ENCODE results near the gene LIN7A. TPM values are rescaled to one million over a fixed set of nuclear protein-coding genes. Genes with fewer than 3 reads are reported as not detected.

Gene LIN7A
- total and polyA plus RNA-seq, 4 donors, result 6.0 to 20.6 (median 9.1) TPM

DNA sequence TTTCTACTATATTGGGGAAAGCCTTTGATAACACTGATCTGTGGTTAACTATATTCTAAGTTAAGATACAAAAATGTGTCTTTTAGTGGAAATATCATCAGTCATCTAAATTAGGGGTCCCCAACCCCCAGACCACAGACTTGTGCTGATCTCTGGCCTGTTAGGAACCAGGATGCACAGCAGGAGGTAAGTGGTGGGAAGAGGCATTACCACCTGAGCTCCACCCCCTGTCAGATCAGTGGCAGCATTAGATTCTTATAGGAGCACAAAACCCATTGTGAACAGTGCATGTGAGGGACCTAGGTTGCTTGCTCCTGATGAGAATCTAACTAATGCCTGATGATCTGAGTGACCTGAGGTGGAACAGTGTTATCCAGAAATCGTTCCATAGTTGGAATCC lies 28.3 kb upstream of the LIN7A start:
- Histone ChIP-seq H3K27ac (ENCODE audit: low read depth in 1 of 2, low read length in 2 of 2) (no peak overlapping the region), H3K9ac (ENCODE audit: low read depth in 1 of 2, low read length in 2 of 2) (no peak overlapping the region), H3K27me3 (ENCODE audit: control insufficient read depth in 4 of 4, insufficient read depth in 4 of 4, low read length in 3 of 4) (no peaks in the 10 kb centered on the region), H3K4me1 (ENCODE audit: control insufficient read depth in 4 of 4, insufficient read depth in 4 of 4, low read length in 3 of 4) (no peaks in the 10 kb centered on the region), H3K36me3 (ENCODE audit: control insufficient read depth in 4 of 4, insufficient read depth in 3 of 4, low read depth in 1 of 4, low read length in 3 of 4) (no peaks in the 10 kb centered on the region), H3K9me3 (ENCODE audit: control insufficient read depth in 4 of 4, low read length in 3 of 4) (no peaks in the 10 kb centered on the region), H3K4me3 (ENCODE audit: low read depth in 1 of 3, low read length in 3 of 3) (no peak overlapping the region)
- DNase-seq (ENCODE audit: low spot score), result no peak
- TF ChIP-seq TAF1 (conservative IDR thresholded peaks at IDR 0.05) (no peak), FOXA2 (IDR thresholded peaks at IDR 0.05) (no peak)
- WGBS, result 74% methylated on average over 1 of the region's 1 CpG

DNA sequence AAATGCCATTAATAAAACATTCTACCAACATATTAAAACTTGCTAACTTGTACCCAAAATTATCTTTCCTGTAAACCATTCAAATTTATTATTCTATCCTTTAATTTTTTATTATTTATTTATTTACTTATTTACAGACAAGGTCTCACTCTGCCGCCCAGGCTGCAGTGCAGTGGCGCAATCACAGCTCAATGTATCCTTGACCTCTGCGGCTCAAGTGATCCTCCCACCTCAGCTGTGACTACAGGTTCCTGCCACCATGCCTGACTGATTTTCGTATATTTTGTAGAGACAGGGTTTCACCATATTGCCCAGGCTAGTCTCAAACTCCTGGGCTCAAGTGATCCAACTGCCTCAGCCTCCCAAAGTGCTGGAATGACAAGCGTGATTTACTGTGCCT lies 20.4 kb upstream of the LIN7A start:
- 85% methylated on average over 5 of the region's 5 CpGs for WGBS
- TF ChIP-seq, protein P1, sequence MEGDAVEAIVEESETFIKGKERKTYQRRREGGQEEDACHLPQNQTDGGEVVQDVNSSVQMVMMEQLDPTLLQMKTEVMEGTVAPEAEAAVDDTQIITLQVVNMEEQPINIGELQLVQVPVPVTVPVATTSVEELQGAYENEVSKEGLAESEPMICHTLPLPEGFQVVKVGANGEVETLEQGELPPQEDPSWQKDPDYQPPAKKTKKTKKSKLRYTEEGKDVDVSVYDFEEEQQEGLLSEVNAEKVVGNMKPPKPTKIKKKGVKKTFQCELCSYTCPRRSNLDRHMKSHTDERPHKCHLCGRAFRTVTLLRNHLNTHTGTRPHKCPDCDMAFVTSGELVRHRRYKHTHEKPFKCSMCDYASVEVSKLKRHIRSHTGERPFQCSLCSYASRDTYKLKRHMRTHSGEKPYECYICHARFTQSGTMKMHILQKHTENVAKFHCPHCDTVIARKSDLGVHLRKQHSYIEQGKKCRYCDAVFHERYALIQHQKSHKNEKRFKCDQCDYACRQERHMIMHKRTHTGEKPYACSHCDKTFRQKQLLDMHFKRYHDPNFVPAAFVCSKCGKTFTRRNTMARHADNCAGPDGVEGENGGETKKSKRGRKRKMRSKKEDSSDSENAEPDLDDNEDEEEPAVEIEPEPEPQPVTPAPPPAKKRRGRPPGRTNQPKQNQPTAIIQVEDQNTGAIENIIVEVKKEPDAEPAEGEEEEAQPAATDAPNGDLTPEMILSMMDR (IDR thresholded peaks at IDR 0.05; ENCODE audit: low read depth, low read length, missing input control), result no peak

DNA sequence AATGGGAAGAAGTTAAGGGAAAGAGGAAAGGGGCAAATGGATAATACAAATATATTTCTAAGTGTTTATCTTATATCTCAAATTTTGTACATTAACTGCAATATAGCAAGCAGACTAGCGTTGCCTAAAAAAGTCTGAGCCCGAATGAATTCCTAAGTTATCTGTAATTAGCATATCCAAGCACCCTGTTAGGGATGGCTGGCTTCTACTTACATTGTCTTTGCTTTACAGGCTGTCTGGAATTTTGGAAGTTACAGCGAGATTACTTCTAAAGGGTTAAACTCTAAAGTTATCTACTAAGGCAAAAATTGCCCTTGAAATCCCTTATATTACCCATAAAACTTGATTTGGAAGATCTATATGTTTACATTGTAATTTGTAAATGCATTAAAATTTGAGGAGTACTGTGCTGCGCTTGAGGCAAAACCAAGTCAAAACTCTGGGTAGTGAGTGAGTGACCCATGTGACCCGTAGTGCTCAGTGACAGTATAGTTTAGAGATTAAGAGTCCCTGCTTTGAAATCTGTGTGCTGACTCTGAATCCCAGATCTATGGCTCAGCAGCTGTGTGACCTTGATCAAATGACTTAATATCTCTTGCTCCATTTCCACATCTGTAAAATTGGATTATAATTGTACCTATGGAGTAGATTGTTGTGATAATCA lies 17.3 kb upstream of the LIN7A start:
- Histone ChIP-seq H3K9ac (ENCODE audit: low read depth in 1 of 2, low read length in 2 of 2) (no peak overlapping the region), H3K27ac (ENCODE audit: low read depth in 1 of 2, low read length in 2 of 2) (no peak overlapping the region), H3K36me3 (ENCODE audit: control insufficient read depth in 4 of 4, insufficient read depth in 3 of 4, low read depth in 1 of 4, low read length in 3 of 4) (no peaks in the 10 kb centered on the region), H3K4me3 (ENCODE audit: low read depth in 1 of 3, low read length in 3 of 3) (no peak overlapping the region), H3K9me3 (ENCODE audit: control insufficient read depth in 4 of 4, low read length in 3 of 4) (no peaks in the 10 kb centered on the region), H3K4me1 (ENCODE audit: control insufficient read depth in 4 of 4, insufficient read depth in 4 of 4, low read length in 3 of 4) (no peaks in the 10 kb centered on the region), H3K27me3 (ENCODE audit: control insufficient read depth in 4 of 4, insufficient read depth in 4 of 4, low read length in 3 of 4) (no peaks in the 10 kb centered on the region)
- no peak for DNase-seq (ENCODE audit: low spot score)
- TF ChIP-seq NR2F2 (IDR thresholded peaks at IDR 0.05) (no peak), YY1 (IDR thresholded peaks at IDR 0.05) (no peak), FOXA1 (IDR thresholded peaks at IDR 0.05) (no peak), SP1 (IDR thresholded peaks at IDR 0.05) (no peak), JUND (IDR thresholded peaks at IDR 0.05) (no peak), HNF4G (IDR thresholded peaks at IDR 0.05) (no peak), FOXA2 (IDR thresholded peaks at IDR 0.05) (no peak)
- TF ChIP-seq, protein P1 (IDR thresholded peaks at IDR 0.05; ENCODE audit: low read depth, low read length, missing input control), result no peak
- TF ChIP-seq, protein P2, sequence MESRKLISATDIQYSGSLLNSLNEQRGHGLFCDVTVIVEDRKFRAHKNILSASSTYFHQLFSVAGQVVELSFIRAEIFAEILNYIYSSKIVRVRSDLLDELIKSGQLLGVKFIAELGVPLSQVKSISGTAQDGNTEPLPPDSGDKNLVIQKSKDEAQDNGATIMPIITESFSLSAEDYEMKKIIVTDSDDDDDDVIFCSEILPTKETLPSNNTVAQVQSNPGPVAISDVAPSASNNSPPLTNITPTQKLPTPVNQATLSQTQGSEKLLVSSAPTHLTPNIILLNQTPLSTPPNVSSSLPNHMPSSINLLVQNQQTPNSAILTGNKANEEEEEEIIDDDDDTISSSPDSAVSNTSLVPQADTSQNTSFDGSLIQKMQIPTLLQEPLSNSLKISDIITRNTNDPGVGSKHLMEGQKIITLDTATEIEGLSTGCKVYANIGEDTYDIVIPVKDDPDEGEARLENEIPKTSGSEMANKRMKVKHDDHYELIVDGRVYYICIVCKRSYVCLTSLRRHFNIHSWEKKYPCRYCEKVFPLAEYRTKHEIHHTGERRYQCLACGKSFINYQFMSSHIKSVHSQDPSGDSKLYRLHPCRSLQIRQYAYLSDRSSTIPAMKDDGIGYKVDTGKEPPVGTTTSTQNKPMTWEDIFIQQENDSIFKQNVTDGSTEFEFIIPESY (IDR thresholded peaks at IDR 0.05), result no peak
- TF ChIP-seq, protein P3, sequence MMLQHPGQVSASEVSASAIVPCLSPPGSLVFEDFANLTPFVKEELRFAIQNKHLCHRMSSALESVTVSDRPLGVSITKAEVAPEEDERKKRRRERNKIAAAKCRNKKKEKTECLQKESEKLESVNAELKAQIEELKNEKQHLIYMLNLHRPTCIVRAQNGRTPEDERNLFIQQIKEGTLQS (IDR thresholded peaks at IDR 0.05), result no peak
- TF ChIP-seq, protein P4, sequence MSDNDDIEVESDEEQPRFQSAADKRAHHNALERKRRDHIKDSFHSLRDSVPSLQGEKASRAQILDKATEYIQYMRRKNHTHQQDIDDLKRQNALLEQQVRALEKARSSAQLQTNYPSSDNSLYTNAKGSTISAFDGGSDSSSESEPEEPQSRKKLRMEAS (IDR thresholded peaks at IDR 0.05), result no peak
- 56% methylated on average over 5 of the region's 5 CpGs for WGBS

More for the DNA sequence above, 20.4 kb upstream of the LIN7A start:
- H3K9me3 ChIP-seq (ENCODE audit: control insufficient read depth in 4 of 4, low read length in 3 of 4), result no peaks in the 10 kb centered on the region
- H3K27ac ChIP-seq (ENCODE audit: low read depth in 1 of 2, low read length in 2 of 2), result no peak overlapping the region
- H3K4me3 ChIP-seq (ENCODE audit: low read depth in 1 of 3, low read length in 3 of 3), result no peak overlapping the region
- no peaks in the 10 kb centered on the region for H3K27me3 ChIP-seq (ENCODE audit: control insufficient read depth in 4 of 4, insufficient read depth in 4 of 4, low read length in 3 of 4)
- H3K9ac ChIP-seq (ENCODE audit: low read depth in 1 of 2, low read length in 2 of 2), result no peak overlapping the region
- H3K36me3 ChIP-seq (ENCODE audit: control insufficient read depth in 4 of 4, insufficient read depth in 3 of 4, low read depth in 1 of 4, low read length in 3 of 4), result no peaks in the 10 kb centered on the region
- H3K4me1 ChIP-seq (ENCODE audit: control insufficient read depth in 4 of 4, insufficient read depth in 4 of 4, low read length in 3 of 4), result no peaks in the 10 kb centered on the region
- DNase-seq (ENCODE audit: low spot score), result no peak
